ENCODE results near the gene SH2B3.
A peak's percentile ranks its signal among the peaks of the same experiment; 100 is the strongest.
"Not testable (repeated sequence)": the region's sequence is repeated elsewhere in the genome, so short reads cannot be mapped to it uniquely, and the experiment has no call there.

Gene SH2B3

DNA sequence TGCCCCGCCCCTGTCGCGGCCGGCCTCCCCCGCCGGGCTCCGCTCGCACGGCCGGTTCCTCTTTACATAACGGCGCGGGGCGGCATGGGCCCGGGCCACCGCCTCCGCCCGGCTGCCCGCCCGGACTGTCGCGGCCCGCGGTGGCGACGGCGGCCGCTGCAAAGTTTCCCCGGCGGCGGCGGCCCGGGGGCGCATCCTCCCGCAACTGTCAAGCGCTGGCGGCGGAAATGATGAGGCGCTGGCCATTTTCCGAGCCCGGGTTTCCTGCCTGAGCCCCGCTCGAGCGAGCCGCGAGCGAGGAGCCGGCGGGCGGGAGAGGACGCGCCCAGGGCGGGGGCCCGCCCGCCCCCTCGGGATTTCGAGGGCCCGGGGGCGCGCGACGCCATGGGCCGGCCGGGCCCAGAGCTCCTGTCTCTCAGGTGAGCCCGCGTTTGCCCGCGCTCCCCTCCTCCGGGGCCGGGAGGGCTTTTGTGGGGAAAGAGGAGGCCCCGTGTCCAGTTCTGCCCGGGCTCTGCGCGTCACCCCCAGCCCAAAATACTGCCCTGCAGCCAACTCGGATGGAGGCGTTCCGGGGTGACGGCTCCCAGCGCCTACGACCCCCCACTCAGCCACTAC is at the start of gene SH2B3:
TSS of gene SH2B3 (plus strand) at position 65 of the 615 bp plus-strand sequence. CDS start 12,223 bp downstream, outside the sequence.
- peak in 1 of 14 donors; percentile 28 for DNase-seq

DNA sequence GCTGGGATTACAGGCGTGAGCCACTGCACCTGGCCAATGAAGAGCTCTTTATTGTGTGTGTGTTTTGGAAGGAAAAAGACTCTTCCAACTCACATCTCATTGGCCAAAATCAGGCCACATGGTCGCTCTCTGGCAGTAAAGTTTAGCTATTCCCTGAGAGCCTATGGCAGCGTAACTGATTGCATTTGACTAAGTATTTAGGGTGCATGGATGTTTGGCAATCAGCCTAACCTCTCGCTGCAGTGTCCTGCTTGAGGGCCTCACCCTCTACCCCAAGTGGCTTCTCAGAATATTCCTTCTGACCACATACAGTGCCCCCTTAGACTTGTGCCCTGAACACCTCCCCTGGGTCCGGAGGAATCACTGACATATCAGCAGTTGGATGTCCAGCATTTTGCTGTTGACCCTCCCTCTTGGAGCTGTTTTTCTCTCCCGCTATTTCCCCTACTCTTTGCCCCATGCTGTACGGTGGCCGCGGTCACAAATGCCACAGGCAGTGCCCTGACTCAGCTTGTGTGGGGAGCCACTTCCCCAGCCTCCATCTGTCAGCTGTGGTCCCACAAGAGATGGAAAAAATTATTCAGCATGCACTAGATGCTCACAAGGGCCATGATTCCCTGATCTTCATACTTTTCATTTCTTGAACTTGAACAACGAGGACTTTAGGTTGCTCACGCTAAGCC is 46.4 kb upstream of the SH2B3 start:
- DNase-seq, result no peak

DNA sequence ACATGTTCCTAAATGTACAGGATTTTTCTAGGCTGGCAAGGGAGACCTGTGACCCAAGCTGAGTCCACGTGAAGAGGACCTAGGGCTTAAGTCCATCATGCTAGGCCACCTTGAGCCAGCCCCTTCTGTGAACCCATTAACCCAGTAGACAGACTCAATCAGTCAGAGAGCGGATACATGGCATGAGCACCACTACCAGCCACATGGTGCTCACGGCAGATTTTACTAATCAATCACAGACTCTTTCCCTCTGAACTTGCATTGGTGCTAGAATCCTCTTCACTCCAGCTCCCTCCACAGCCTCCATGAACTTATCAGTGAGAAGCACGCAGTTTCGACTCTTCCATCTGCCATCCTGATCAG is 45.8 kb upstream of the SH2B3 start:
- DNase-seq, result no peak

DNA sequence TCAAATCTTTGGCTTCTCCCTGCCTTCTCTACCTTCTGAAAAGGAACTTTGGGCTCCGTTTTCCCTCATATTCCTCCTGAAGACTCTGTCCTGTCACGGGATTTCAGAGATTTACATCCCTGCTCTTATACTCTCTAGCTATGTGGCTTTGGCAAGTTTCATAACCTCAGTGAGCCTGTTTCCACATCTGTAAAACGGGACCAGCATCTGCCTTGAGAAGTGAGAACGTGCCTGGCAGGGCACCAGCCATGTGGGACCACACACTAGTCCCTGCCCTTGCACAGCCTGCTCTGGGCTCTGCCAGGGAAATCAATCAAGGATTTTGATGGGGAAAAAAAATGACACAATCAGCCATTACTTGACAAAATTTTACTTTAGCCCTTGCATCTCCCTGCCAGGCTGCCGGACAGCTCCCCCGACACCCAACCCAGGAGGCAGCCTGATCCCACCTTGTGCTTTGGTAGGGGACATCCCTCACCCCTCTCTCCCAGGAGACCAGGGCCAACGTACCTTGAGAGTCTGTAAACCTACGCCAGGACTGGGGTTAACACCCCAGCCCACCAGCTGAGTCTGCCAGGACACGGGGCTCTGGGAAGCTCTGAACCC is 45.3 kb upstream of the SH2B3 start:
- no peak for DNase-seq

DNA sequence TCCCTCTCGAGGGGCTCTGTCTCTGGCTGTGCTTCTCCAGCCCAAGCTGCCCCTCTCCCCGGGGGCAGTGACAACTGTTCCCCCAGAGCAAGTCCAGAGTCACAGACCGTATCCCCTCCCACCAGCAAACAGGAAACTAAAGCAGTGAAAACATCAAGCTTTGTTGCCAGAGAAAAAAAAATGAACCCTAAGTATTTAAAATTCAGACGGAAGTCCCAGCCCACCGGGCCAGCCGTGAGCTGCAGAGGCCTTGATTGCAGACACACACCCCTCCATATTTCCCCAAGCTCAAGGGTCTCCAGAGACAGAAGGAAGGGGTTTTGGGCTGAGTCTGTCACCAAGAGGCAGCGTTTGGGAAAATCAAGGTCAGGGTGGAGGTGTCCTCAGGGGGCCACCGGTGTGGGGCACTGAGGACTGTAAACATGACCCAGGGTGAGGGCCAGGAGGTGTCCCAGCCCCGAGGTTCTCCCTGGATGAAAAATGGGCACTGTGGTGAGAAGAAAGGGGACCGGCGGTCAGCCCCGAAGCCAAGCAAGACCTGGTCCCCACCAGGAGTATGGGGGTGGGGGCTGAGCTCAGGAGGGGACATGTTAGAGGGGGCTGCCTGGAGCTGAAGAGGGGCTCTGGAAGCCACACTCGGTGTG is 44.5 kb upstream of the SH2B3 start:
- DNase-seq, result no peak

DNA sequence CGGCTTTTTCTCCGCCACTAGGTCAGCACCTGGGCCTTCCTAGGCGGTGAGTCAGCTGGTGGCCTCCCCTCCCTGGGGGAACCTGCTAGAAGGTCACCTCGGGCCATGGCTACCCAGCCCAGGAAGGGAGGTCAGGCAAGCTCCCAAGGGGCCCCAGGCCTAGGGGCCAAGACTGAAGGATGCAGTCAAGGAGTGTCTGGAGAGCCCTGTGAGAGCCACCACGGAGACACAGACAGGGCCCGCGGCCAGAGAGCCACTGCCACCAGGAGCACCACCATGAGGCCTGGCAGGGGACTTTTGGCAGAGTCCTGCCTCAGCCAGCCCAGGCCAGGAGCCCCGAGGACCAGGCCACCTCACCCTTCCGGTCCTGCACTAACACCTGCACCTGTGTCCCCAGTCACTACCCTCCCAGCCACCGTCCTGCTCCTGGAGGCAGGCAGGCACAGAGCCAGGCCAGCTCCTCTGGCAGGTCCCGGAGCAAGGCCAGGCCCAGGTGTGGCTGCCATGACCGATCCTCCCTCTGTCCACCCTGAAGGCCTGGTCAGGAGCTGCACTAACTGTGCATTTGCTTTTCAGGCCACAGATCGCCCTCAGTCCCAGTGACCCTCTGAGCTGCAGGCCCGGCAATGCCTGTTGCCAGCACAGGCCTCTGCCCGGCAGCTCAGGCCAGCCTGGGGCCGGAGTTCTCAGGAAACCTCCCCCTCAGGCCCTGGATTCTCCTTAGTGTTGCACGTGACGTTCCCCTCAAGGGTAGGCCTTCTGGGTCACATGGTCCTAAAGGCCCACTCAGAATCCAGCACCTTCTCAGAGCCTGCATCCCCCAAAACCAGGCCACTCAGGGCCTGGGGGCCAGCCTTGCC is 43.8 kb upstream of the SH2B3 start:
- DNase-seq, result no peak

DNA sequence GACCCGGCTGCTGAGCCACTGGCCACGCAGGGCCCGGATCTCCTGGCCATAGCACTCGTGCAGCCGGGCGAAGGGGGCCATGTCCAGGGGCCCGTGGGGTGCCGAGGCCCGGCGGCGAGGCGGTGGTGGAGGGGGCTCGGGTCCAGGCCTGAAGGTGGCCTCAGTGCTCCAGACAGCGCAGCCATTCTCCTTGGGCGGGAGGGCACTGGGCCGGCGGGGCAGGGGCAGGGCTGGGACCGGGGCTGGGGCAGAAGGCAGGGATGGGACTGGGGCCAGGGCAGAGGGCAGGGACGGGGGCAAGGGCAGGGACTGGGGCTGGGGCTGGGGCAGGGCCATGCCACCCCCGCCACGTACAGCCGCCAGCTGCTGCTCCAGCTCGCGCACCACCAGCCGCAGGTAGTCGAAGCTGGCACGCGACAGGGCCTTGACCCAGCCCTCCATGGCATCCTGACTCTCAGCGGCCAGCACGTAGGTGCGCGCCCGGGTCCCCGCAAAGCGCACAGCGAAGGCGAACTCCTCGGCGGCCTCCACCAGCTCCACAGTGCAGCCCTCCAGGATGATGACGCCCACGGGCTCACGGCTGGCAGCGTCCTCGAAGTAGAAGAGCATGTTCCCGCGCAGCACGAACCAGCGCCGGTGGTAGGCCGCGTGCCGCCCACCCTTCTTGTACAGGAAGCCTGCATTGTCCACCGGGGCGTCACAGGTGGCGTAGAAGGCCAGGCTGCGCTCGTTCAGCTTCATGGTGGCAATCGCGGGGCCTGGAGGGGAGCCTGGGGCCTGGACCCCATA is 42.8 kb upstream of the SH2B3 start:
- DNase-seq, result no peak

DNA sequence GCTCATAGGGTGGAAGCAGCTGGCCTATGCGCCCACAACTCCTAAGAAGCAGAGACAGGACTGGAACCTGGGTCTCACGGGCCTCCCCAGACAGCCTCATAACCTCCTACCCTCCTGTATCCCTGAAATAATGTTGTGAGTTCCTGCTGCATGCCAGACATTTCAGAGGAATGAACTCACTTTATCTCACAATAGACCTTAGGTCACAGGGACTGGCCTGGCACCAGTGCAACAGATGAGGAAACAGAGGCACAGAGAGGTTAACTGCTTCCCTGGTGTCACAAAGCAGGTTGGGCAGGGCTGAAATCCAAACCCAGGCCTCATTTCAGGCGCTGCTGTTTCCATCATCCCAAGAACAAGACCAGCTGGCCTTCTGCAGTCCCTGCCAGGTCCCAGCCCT is 42.1 kb upstream of the SH2B3 start:
- DNase-seq, result no peak

DNA sequence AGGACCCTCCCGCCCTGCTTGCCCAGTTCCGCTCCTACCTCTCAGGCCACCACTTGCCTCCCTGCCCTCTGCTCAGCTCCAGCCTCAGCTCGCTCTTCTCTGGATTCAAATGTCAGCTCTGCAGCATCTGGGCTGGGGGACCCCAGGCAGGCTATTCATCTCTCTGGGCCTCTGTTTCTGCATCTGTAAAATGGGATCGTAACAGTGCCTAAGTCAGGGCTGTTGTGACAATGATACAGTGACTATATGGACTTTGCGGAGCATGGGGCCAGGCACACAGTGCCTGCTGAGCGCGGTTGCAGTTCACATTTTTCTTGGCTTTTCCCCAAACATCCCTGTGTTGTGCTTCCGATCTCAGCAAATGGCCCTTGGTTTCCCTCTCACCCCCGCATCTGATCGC is 39.6 kb upstream of the SH2B3 start:
- DNase-seq, result no peak

DNA sequence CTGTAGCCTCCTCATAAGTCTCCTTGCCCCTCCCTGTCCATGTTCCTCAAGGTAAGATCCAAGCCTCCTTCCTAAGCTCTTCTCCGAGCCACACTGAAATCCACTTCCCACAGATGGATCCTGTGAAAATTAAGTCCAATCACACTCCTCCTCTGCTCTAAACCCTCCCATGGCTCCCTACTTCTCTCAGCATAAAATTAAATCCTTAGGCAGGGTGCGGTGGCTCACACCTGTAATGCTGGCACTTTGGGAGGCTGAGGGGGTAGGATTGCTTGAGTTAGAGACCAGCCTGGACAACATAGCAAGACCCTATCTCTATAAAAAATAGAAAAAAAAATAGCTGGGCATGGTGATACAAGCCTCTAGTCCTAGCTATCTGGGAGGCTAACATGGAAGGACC is 39.1 kb upstream of the SH2B3 start:
- no peak for DNase-seq

DNA sequence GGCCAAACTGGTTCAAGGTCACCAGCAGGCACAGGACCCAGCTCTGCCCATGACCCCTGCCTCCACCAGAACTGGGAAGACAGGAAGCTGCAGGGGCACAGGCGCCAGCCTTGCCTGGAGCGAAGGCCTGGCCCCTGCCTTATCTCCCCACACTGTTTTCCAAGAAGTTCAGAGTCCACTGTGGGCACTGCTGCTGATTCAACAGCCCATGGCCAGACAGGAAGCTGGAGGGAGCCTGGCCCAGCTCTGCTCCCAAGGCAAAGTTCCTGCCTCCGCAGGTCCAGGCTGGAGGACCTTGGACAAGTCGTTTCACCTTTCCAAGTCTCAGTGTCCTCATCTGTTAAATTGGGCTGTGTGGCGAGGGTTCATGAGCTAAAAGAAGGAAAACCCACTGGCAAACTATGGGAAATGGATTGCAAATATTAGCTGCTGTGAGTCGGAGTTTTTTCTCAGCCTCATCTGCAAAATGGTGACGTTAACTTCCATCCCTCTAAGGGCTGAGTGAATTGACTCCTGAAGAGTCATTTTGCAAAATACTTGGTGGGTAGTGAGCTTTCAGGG is 38.0 kb upstream of the SH2B3 start:
- no peak for DNase-seq

DNA sequence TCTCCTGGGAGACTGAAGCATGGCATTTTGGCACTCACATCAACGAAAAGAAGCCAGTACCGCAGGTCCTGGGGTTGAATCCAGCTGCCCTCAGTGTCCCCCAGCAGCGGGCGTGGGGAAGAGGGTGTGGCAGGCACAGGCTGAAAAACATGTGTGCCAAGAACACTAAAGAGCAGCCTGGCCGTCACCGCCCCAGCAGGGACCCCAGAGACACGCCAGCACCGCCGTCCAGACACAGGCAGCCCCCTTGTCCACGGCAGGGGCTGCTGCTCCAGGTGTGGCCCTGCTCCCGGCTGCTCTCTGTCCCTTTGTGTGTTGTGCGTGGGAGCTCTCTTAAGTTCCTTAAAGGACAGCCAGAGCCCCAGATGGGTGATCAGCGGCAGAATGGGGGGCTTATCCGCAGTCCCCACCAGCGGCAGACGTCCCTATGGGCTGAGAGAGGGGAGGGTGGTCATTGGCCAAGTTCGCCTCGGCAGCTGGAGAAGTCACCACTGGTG is 37.4 kb upstream of the SH2B3 start:
- peak in 3 of 14 donors; percentile 4 to 39 (median 39) for DNase-seq

DNA sequence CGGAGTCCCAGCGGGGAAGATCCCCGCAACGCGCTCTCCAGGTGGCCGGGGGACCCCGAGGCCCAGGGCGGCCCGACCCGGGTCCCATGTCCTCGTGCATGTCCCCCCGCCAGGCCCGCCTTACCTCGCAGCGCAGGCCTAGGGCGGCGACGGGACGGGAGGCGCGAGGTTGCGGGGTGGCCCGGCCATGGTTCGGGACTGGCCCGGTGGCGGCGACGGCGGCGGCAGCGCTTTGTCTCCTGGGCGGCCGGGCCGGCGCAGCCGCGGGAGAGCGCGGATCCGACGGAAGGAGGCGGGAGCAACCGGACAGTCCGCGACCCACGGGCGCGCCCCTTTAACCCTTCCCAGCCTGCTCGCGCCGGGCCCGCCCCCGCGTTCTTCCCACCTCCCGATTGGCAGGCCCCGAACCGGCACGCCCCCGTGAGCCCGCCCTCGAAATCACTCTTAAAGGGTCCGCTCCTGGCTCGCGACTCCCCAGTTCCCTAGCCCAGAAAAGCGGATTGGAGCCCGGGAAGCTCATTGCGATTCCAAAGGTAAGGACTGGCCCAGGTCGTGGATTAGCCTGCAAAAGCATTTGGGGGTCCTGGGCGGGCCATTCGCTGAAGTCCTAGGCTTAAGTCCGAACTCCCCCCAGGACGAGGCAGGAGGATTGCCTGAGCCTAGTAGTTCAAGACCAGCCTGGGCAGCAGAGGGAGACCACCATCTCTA is 36.8 kb upstream of the SH2B3 start, which contains the start of gene PHETA1:
TSS of gene PHETA1 (minus strand) at position 308 of the 708 bp plus-strand sequence. CDS start 5,668 bp downstream, outside the sequence.
- peak; percentile 19 to 91 (median 82) for DNase-seq

DNA sequence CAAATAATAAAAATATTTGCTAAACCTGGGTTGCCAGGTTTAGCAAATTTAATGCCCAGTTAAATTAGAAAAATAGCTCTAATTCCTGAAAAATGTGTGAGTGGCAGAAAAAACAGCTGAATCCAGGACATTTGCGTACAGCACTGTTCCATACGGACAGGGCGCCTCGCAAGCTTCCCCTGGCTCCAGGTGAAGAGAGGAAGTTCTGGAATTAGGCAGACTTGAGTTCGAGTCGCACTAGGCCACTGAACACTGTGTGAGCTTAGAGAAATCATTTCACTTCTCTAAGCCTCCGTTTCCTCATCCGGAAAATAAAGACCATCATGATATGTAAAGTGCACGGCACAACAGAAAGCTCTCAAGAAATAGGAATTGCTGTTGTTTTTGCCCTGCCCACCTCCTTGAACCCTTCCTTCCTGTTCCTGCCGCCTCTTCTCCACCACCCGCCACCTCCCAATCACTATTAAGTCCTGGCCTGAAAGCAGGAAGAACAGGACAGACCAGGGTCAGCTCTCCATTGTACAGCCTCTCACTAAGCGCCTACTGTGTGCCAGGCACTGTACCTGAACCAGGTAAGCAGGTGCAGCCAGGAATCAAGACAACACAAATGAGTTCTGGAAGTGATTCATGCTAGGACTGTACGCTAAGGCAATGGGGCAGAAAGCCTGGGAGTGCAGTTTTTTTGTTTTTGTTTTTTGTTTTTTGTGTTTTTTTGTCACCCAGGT is 36.1 kb upstream of the SH2B3 start:
- no peak for DNase-seq

DNA sequence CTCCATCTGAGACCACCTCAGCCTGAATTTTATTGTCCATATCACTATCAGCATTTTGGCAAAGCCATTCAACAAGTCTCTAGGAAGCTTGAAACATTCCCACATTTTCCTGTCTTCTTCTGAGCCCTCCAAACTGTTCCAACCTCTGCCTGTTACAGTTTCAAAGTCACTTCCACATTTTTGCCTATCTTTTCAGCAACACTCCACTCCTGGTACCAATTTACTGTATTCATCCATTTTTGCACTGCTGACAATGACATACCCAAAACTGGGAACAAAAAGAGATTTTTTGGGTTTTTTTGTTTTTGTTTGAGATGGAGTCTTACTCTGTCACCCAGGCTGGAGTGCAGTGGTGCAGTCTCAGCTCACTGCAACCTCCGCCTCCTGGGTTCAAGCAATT is 32.5 kb upstream of the SH2B3 start:
- DNase-seq, result not testable (repeated sequence)

DNA sequence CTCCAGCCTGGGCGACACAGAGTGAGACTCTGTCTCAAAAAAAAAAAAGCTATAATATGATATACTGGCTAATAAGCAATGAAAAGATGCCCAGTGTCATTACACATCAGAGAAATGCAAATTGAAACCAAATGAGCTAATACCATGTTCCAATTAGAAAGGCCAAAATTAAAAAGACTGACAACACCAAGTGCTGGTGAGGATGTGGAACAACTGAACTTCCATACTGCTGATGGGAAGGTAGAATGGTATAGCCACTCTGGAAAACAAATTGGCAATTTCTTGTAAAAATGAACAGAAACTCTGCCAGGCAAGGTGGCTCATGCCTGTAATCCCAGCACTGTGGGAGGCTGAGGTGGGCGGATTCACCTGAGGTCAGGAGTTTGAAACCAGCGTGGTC is 28.3 kb upstream of the SH2B3 start:
- no peak for DNase-seq

DNA sequence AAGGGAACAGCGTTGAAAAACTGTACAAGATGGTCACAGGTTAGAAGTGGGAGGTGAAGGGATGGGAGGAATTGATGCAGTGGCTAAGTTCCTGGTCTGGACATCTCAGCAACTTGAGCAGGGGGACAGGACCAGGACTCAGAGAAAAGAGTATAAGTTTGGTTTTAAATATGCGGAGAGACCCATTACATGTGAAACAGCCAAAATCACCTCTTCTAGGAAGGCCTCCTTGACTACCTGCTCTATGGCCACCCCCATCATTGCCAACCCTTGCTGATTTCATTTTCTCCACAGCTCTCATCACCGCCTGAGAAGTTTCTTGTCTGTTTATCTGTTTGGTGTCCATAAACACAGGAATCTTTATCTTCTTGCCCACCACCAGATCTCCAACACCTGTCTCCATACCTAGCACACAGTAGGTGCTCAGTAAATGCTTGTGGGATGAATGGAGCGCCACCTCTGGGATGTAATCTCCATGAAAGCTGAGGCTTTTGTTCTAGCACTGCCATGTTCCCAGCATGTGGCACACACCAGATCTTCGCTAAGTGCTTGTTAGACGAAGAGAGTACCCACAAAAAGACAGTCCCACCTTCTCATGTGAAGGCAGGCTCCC is 25.7 kb upstream of the SH2B3 start:
- no peak for DNase-seq

DNA sequence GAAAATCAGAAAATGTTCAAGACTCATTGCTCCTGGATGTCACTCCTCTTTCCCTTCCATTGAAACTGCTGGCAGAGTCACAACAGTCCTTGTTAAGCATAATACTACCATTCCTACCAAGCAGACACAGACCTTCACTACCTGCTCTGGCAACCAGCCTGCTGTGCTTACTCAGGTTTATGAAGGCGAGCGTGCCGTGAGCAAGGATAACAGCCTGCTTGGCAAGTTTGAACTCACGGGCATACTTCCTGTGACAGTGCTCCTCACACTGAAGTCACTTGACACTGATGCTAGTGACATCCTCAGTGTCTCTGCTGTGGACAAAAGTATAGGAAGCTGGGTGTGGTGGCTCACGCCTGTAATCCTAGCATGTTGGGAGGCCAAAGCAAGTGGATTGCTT is 21.1 kb upstream of the SH2B3 start:
- no peak for DNase-seq

DNA sequence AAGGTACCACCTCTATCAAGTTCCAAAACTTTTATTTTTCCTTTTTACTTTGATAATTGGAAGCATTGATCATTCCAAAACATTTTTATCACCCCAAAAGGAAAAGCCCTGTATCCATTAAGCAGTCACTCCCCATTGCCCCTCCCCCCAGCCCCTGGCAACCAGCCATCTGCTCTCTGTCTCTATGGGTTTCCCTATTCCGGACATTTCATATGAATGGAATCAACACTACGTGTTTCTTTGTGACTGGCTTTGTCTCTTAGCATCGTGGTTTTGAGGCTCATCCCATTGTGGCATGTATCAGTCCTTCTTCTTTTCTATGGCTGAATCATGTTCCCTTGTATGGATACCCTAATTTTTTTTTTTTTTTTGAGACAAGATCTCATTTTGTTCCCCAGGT is 18.8 kb upstream of the SH2B3 start:
- DNase-seq, result no peak
